Thymus (tissue), 11 donors: ENCODE measurements around the gene SLC22A1. TPM values are rescaled to one million over a fixed set of nuclear protein-coding genes. Genes with fewer than 3 reads are reported as not detected.
"Not testable (repeated sequence)": the region's sequence is repeated elsewhere in the genome, so short reads cannot be mapped to it uniquely, and the experiment has no call there.

ENCODE experiments used
- DNase-seq, 9 donors: peaks; one replicate each; pipeline ENCODE4 v3.0.0-alpha.2; 2013; ENCODE audit warnings: low spot score in 9 of 9, low read depth in 6 of 9, missing footprints in 1 of 9
- H3K27ac ChIP-seq, 2 donors: one replicate each; pipeline ENCODE4 v1.5.1; 2013; ENCODE audit warnings: control low read depth in 1 of 2, low read depth in 1 of 2, low read length in 1 of 2, mild to moderate bottlenecking in 1 of 2, moderate library complexity in 1 of 2
- H3K27me3 ChIP-seq, 2 donors: one replicate each; pipeline ENCODE4 v1.5.1; 2013; ENCODE audit warnings: low read length in 1 of 2; ENCODE audit not compliant: control insufficient read depth in 2 of 2, insufficient read depth in 1 of 2
- H3K36me3 ChIP-seq, 2 donors: one replicate each; pipeline ENCODE4 v1.5.1; 2013; ENCODE audit warnings: low read length in 1 of 2, mild to moderate bottlenecking in 1 of 2, moderate library complexity in 1 of 2; ENCODE audit not compliant: control insufficient read depth in 2 of 2, insufficient read depth in 2 of 2
- H3K4me1 ChIP-seq, 2 donors: one replicate each; pipeline ENCODE4 v1.5.1; 2013; ENCODE audit warnings: low read length in 2 of 2; ENCODE audit not compliant: control insufficient read depth in 2 of 2, insufficient read depth in 2 of 2
- H3K4me3 ChIP-seq, 2 donors: one replicate each; pipeline ENCODE4 v1.5.1; 2013; ENCODE audit warnings: low read length in 2 of 2, control low read depth in 1 of 2, mild to moderate bottlenecking in 1 of 2
- H3K9me3 ChIP-seq, 2 donors: one replicate each; pipeline ENCODE4 v1.5.1; 2013; ENCODE audit warnings: low read length in 1 of 2, mild to moderate bottlenecking in 1 of 2; ENCODE audit not compliant: control insufficient read depth in 2 of 2, insufficient read depth in 1 of 2
- WGBS: extraction: QIAGEN DNeasy Blood & Tissue Kit; methylation state at CpG from one replicate; pipeline ENCODE4 v1.1.7; 2013; 5-methylcytosine and 5-hydroxymethylcytosine counted together
- polyA plus RNA-seq: library from polyadenylated mRNA; stranded (reverse); fragments of 200-250 nt; gene quantifications from one replicate; pipeline ENCODE4 v1.2.3, GENCODE V29; 2013
- total RNA-seq: library from RNA; stranded (reverse); fragments of 120-200 nt; gene quantifications from one replicate; pipeline ENCODE4 v1.2.4, GENCODE V29; 2013
- donor health status: healthy.

SLC22A1 gene
- total and polyA plus RNA-seq, 2 donors, result 0.28 to 1.7 TPM

DNA sequence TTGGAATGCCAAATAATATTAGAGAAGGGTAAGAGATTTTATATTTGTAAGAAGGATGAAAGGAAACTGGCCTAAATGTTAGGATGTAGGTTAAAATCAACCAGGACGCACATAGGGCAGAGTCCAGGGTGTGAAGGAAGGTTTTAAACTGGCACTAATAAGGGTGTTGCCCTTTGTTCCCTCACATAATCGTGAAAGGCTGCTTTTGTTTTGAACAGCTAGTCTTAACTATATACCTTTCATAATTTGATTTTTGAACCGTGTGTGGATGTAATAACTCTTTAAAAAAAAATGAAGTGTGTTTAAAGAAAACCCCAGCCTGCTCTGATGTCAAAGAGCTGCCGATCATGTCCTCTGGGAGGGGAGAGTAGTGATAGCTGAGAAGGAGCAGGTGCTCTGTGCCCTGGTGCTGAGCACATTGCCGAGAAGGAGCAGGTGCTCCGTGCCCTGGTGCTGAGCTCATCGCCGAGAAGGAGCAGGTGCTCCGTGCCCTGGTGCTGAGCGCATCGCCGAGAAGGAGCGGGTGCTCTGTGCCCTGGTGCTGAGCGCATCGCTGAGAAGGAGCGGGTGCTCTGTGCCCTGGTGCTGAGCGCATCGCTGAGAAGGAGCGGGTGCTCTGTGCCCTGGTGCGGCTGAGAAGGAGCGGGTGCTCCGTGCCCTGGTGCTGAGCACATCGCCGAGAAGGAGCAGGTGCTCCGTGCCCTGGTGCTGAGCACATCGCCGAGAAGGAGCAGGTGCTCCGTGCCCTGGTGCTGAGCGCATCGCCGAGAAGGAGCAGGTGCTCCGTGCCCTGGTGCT is 31.0 kb upstream of the SLC22A1 start:
- H3K36me3 ChIP-seq, result peaks cover 86 to 92% of the 10 kb centered on the region in 2 donors
- 98% methylated on average over 32 of the region's 32 CpGs for WGBS
- not testable (repeated sequence) for DNase-seq, H3K9me3 ChIP-seq, H3K27ac ChIP-seq, H3K4me1 ChIP-seq, H3K27me3 ChIP-seq, H3K4me3 ChIP-seq

DNA sequence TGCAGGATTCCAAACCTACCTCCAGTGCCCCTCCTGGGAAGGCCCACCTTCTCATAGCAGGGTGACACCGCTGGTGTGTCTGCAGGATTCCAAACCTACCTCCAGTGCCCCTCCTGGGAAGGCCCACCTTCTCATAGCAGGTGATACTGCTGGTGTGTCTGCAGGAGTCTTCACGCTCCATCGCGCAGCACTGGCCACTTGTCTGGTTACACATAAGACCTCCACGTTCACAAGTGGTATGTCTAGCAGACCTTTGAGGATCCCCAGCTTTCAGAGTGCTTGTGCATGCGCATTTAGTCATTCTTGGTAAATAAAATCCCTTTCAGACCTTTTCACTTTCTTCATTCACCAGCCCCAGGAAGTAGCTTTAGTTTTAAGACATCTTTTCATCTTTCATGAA is 29.4 kb upstream of the SLC22A1 start:
- WGBS, result 98% methylated on average over 6 of the region's 6 CpGs
- not testable (repeated sequence) for H3K27ac ChIP-seq, H3K9me3 ChIP-seq, H3K4me1 ChIP-seq, DNase-seq, H3K27me3 ChIP-seq, H3K4me3 ChIP-seq
- peaks cover 83 to 89% of the 10 kb centered on the region in 2 donors for H3K36me3 ChIP-seq

DNA sequence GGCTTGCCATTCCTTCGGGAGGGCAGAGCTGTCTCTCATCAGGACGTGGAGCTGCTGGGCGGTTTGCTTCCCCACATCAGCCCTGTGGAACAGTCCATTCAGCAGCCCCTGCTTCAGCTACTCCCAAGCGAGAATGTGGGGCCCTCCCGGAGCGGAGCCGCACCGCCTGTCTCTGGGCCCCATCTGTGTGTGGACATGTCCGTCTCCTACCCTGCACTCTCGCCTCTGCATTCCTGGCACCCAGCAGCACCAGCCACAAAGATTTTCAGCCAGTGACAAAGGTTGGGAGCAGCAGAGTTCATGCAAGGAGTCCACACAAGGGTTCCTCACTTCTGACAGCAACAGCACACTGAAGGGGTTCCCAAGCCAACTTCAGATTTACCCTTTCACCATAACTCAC is 29.0 kb upstream of the SLC22A1 start:
- Histone ChIP-seq H3K27me3 (no peaks in the 10 kb centered on the region), H3K4me3 (no peak overlapping the region), H3K4me1 (no peaks in the 10 kb centered on the region), H3K9me3 (no peaks in the 10 kb centered on the region), H3K36me3 (peaks cover 84 to 89% of the 10 kb centered on the region in 2 donors), H3K27ac (no peak overlapping the region)
- no peak for DNase-seq
- WGBS, result 94% methylated on average over 10 of the region's 10 CpGs

DNA sequence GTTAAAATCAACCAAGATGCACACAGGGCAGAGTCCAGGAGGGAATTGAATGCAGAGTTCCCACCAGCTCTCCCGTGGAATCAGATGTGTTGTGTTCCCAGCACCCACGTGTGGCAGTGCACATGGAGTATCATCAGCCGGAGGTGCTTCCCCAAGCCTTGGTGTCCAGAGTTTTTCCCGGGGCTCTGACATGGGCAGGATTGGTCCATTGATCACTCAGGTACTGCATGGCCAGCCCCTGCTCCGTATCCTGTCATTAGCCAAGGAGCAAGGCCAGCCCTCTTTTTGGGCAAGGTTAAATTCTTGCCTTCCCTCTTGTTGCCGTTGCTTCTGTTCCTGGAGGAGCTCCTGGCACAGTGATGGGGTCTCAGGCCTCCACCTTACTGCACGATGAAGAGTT is 28.6 kb upstream of the SLC22A1 start:
- WGBS, result 97% methylated on average over 7 of the region's 7 CpGs
- DNase-seq, result no peak
- H3K27me3 ChIP-seq, result no peaks in the 10 kb centered on the region
- no peak overlapping the region for H3K4me3 ChIP-seq
- no peaks in the 10 kb centered on the region for H3K9me3 ChIP-seq
- peaks cover 86 to 89% of the 10 kb centered on the region in 2 donors for H3K36me3 ChIP-seq
- no peaks in the 10 kb centered on the region for H3K4me1 ChIP-seq
- no peak overlapping the region for H3K27ac ChIP-seq

DNA sequence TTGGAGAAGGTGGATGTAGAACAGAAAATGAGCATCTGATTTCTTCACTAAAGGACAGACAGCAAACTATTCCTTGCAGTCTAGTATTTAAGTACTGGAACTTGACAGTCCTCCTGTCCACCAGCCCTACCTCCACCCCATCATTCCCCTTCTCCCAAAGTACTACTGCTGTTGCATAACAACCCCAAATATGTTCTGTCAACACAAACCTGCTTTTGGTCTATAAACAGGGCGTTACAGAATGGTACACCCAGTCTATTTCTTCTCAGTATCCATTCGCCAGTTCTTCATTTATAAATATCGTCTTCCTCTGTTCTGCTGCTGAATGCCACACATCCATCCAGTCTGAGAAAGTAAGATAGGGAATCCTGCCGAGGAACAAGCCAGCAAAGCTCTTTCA is 27.7 kb upstream of the SLC22A1 start:
- H3K27ac ChIP-seq, result no peak overlapping the region
- H3K36me3 ChIP-seq, result peaks cover 81 to 82% of the 10 kb centered on the region in 2 donors
- WGBS, result 95% methylated on average over 4 of the region's 4 CpGs
- no peaks in the 10 kb centered on the region for H3K9me3 ChIP-seq
- no peak for DNase-seq
- no peak overlapping the region for H3K4me3 ChIP-seq
- no peaks in the 10 kb centered on the region for H3K27me3 ChIP-seq
- no peaks in the 10 kb centered on the region for H3K4me1 ChIP-seq

DNA sequence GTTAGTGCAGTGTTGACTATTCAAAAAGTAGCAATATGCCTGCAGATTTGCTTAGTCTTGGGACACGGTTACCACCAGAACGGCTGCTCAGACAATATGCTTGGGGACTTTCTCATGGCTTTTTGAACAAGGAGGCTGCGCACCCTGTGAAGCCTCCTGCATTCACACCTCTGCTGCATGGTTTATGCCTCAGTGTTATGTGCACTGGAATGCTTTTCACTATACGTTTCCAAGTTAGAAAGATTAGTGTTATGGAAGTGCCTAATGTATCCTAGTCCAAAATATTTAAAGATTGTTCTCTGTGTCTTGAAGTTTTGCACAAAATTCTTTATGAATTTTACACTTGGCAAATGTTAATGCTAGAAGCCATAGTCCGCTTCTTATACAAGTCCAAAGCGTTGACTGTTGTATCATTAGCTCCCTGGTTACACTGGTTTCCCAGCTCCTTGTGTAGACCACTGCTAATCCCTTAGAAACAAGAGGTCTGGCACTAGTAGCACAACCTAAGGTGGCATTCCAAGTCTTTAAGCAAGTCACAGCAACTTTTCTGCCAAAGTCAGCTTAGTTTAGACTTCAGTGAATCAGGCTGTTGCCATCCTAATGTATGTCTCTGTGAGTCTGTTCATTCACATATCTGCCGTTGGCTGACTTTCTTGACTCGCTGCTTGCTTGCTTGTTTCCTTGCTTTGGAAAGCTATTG is 26.3 kb upstream of the SLC22A1 start:
- no peak for DNase-seq
- no peaks in the 10 kb centered on the region for H3K27me3 ChIP-seq
- H3K9me3 ChIP-seq, result no peaks in the 10 kb centered on the region
- WGBS, result 99% methylated on average over 8 of the region's 8 CpGs
- H3K27ac ChIP-seq, result no peak overlapping the region
- no peaks in the 10 kb centered on the region for H3K4me1 ChIP-seq
- no peak overlapping the region for H3K4me3 ChIP-seq
- H3K36me3 ChIP-seq, result peaks cover 71 to 72% of the 10 kb centered on the region in 2 donors

DNA sequence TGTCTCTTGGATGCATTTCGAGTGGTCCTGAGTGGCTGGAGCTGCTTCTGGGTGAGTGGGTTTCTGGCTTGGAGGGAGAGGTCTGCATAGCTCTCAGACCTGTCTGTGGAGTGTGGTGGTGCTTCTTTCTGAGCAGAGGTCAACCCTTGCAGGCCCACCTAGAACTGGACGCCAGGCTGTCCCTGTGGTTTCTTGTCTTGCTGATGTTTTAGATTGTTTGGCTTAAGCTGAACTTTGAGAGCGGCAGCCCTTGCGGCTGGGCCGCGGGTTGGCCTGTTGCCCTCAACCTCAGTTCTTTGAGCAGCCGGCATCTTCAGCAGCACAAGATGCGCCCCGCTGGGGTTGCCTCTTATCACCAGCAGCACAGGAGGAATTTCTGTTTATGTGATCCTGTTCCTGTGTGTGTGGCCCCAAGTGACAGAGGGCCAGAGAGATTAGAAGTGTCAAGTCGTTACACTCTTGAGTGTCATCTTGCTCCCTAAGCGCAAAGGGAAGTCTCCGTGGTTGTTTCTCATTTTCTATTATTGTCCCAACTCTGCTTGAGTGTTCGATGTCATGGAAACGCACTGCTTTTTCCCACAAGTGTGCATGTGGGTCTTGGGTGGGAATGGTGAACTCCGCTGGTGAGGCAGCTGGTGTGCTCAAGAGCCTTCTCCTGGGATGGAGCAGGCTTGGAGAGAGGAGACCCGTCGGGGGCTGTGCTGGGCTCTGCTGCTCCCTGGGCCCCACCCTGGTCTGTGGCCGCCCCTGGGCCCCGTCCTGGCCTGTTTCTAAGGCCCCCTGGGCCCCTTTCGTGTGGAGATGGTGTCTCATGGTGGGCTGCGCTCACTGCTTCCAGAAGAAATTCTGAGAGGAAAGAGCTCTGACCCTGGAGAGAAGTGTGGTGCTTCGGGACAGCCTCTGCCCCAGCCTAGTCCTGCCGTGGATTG is 20.1 kb upstream of the SLC22A1 start:
- Histone ChIP-seq H3K9me3 (no peaks in the 10 kb centered on the region), H3K27ac (no peak overlapping the region), H3K36me3 (peaks cover 70 to 74% of the 10 kb centered on the region in 2 donors), H3K4me1 (no peaks in the 10 kb centered on the region), H3K4me3 (no peak overlapping the region), H3K27me3 (no peaks in the 10 kb centered on the region)
- DNase-seq, result no peak
- 78% methylated on average over 23 of the region's 23 CpGs for WGBS

DNA sequence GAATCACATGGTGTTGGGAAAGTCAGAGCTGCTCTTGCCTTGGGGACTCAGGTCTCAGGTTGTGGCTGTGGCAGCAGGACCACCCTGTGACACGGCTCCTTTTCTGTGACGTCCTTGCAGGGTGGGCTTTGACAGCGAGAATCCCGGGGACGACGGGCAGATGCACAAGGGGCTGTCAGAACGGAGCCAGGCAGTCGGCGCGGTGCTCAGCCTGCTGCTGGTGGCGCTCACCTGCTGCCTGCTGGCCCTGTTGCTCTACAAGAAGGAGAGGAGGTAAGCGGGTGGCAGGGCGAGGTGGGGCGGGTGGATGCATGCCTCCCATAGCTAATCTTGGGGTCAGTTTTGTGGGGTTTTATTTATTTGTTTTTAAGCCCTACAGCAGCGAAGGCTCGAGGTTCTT is 19.2 kb upstream of the SLC22A1 start:
- Histone ChIP-seq H3K4me3 (no peak overlapping the region), H3K36me3 (peaks cover 62 to 71% of the 10 kb centered on the region in 2 donors), H3K27ac (no peak overlapping the region), H3K27me3 (no peaks in the 10 kb centered on the region), H3K4me1 (no peaks in the 10 kb centered on the region), H3K9me3 (no peaks in the 10 kb centered on the region)
- DNase-seq, result no peak
- 98% methylated on average over 16 of the region's 16 CpGs for WGBS
